Ovary (tissue), 3 donors: ENCODE data around the gene PTPRK.

ENCODE experiments used
- CTCF ChIP-seq, 3 donors: fragments of 450-650 bp in 2 of 3; fragments of 200-600 bp in 1 of 3; IDR thresholded peaks; one replicate each; pipeline versions ENCODE4 v1.5.1 to v1.8.0; 2016 to 2022; ENCODE audit warnings: antibody characterized with exemption in 3 of 3, mild to moderate bottlenecking in 1 of 3
- POLR2A ChIP-seq: fragments of 450-650 bp; IDR thresholded peaks from one replicate; pipeline ENCODE4 v1.6.1; 2017; ENCODE audit warnings: antibody characterized with exemption, mild to moderate bottlenecking, moderate library complexity
- donor health status: DM: no; HTN: no; CAD: no.

GRCh38 chr6:128491100-128491581 lies 29.3 kb downstream of the PTPRK start:
- no peak for TF ChIP-seq CTCF (IDR thresholded peaks at IDR 0.05)
- no peak for TF ChIP-seq POLR2A
